Right atrium auricular region (tissue), 2 donors: ENCODE measurements around the gene CHD6. TPM values are rescaled to one million over a fixed set of nuclear protein-coding genes. Genes with fewer than 3 reads are reported as not detected.

Experiments used
- DNase-seq: peaks from one replicate; pipeline ENCODE4 v3.0.0-alpha.2; 2019; ENCODE audit warnings: low spot score
- H3K27ac ChIP-seq, 2 donors: fragments of 200-600 bp; sonication (generic); 1 replicate in 1 of 2; 2 replicates in 1 of 2; pipeline ENCODE4 v1.5.1; 2016 to 2019
- H3K27me3 ChIP-seq, 2 donors: fragments of 200-600 bp; sonication (generic); one replicate each; pipeline versions ENCODE4 v1.5.1 to v1.6.0; 2017 to 2019
- H3K36me3 ChIP-seq: fragments of 200-600 bp; sonication (generic); one replicate; pipeline ENCODE4 v1.5.1; 2016
- H3K4me1 ChIP-seq, 2 donors: fragments of 200-600 bp; sonication (generic); one replicate each; pipeline versions ENCODE4 v1.5.1 to v1.6.0; 2017 to 2019
- H3K4me3 ChIP-seq, 2 donors: fragments of 200-600 bp; sonication (generic); 1 replicate in 1 of 2; 2 replicates in 1 of 2; pipeline ENCODE4 v1.5.1; 2017 to 2019; ENCODE audit warnings: mild to moderate bottlenecking in 1 of 2, moderate library complexity in 1 of 2
- H3K9me3 ChIP-seq, 2 donors: fragments of 200-600 bp; sonication (generic); one replicate each; pipeline ENCODE4 v1.5.1; 2019
- CTCF ChIP-seq, 2 donors: fragments of 200-600 bp; sonication (generic); IDR thresholded peaks; one replicate each; pipeline ENCODE4 v1.5.1; 2019; ENCODE audit warnings: antibody characterized with exemption in 2 of 2
- total RNA-seq, 2 donors: library from RNA; depleted of rRNA; stranded (reverse); fragments of >200 nt; gene quantifications; one replicate each; pipeline ENCODE4 v1.1.0, GENCODE V29; 2016

The CHD6 gene
- total RNA-seq, 2 donors from 2014 or later = 22.2 to 27.4 TPM

- peaks cover 0 to 25% of the 10 kb centered on the region in 2 donors for H3K4me1 ChIP-seq
- no peak for TF ChIP-seq CTCF (IDR thresholded peaks at IDR 0.05)
- H3K36me3 ChIP-seq = no peaks in the 10 kb centered on the region
- H3K27me3 ChIP-seq = no peaks in the 10 kb centered on the region
- no peak overlapping the region for H3K4me3 ChIP-seq
- no peaks in the 10 kb centered on the region for H3K9me3 ChIP-seq
- no peak overlapping the region for H3K27ac ChIP-seq
- no peak for DNase-seq
These were observed 57.2 kb downstream of the CHD6 start for GRCh38 chr20:41560970-41561369.

- DNase-seq = no peak
- Histone ChIP-seq H3K9me3 (no peaks in the 10 kb centered on the region), H3K27ac (no peak overlapping the region), H3K4me3 (no peak overlapping the region), H3K27me3 (no peaks in the 10 kb centered on the region), H3K36me3 (no peaks in the 10 kb centered on the region), H3K4me1 (peaks cover 0 to 25% of the 10 kb centered on the region in 2 donors)
- TF ChIP-seq CTCF (IDR thresholded peaks at IDR 0.05) = no peak
These were observed 58.5 kb downstream of the CHD6 start for GRCh38 chr20:41559658-41560057.

GRCh38 chr20:41553142-41553879 is 64.9 kb downstream of the CHD6 start:
- Histone ChIP-seq H3K36me3 (no peaks in the 10 kb centered on the region), H3K4me1 (peaks cover 0 to 8% of the 10 kb centered on the region in 2 donors), H3K27ac (no peak overlapping the region), H3K9me3 (no peaks in the 10 kb centered on the region), H3K27me3 (no peaks in the 10 kb centered on the region), H3K4me3 (no peak overlapping the region)
- no peak for DNase-seq
- TF ChIP-seq CTCF (IDR thresholded peaks at IDR 0.05) = no peak

GRCh38 chr20:41552295-41553068 is 65.7 kb downstream of the CHD6 start:
- H3K4me3 ChIP-seq = no peak overlapping the region
- no peaks in the 10 kb centered on the region for H3K36me3 ChIP-seq
- H3K4me1 ChIP-seq = peaks cover 0 to 1% of the 10 kb centered on the region in 2 donors
- no peaks in the 10 kb centered on the region for H3K27me3 ChIP-seq
- H3K9me3 ChIP-seq = no peaks in the 10 kb centered on the region
- DNase-seq = no peak
- TF ChIP-seq CTCF (IDR thresholded peaks at IDR 0.05) = no peak
- no peak overlapping the region for H3K27ac ChIP-seq

- Histone ChIP-seq H3K4me3 (no peak overlapping the region), H3K27me3 (no peaks in the 10 kb centered on the region), H3K4me1 (no peaks in the 10 kb centered on the region), H3K27ac (no peak overlapping the region), H3K9me3 (no peaks in the 10 kb centered on the region), H3K36me3 (no peaks in the 10 kb centered on the region)
- no peak for DNase-seq
- no peak for TF ChIP-seq CTCF (IDR thresholded peaks at IDR 0.05)
These were observed 67.0 kb downstream of the CHD6 start for GRCh38 chr20:41551011-41551705.
